T-helper 2 cell treated with Interferon-gamma antibody and Interleukin-4, amounts not matched to agents 100 ng/mL and 5 ng/mL, for 36 hours (primary cell): ENCODE measurements around the gene CROCC. TPM values are rescaled to one million over a fixed set of nuclear protein-coding genes. Genes with fewer than 3 reads are reported as not detected.
"Not testable (repeated sequence)": the region's sequence is repeated elsewhere in the genome, so short reads cannot be mapped to it uniquely, and the experiment has no call there.

ENCODE experiments used
- intact Hi-C: fragments of 100-400 bp; cut with micrococcal nuclease; formaldehyde crosslinking; loops from one replicate; pipeline ENCODE4 v1.15.1; 2023
- total RNA-seq: library from RNA; stranded (reverse); gene quantifications from 2 replicates; pipeline ENCODE4 v1.2.3, GENCODE V29; 2022

CROCC gene
- total RNA-seq, 1 donor from 2014 or later = 25.5 TPM

DNA sequence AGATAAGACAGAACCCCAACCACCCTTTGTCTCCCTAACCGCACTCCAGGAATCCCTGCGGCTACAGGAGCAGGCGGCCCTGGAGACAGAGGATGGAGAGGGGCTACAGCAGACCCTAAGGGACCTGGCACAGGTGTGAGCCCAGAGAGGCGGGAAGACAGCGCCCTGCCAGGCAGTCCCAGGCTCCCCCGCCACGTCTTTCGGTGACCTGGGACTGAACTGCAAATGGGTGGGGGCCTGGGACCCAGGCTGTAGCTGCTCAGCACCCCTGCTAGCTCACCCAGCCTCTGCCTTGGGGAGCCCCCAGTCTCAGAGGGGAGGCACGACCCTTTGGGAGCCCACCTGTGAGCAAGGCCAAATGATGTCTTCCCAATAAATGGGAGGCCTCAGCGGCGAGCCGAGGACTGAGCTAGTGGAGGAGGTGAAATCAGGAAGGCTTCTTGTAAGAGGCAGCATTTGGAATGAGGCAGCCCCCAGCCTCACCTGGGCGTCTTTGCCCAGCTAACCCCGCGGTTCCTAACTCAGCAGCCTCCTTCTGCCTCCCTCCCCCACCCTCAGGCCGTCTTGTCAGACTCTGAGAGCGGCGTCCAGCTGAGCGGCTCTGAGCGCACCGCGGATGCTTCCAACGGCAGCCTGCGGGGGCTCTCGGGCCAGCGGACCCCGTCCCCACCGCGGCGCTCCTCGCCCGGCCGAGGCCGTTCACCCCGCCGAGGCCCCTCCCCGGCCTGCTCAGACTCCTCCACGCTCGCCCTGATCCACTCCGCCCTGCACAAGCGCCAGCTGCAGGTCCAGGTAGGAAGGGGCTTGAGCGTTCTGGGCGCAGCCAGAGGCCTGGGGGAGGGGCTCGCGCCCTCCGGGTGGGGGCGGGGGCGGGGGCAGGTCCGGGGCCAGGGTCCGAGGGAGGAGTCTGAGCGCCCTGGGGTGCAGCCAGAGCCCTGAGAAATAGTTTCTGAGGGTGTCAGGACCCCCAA is 16.9 kb downstream of the CROCC start:
- intact Hi-C loops = no loop called here

DNA sequence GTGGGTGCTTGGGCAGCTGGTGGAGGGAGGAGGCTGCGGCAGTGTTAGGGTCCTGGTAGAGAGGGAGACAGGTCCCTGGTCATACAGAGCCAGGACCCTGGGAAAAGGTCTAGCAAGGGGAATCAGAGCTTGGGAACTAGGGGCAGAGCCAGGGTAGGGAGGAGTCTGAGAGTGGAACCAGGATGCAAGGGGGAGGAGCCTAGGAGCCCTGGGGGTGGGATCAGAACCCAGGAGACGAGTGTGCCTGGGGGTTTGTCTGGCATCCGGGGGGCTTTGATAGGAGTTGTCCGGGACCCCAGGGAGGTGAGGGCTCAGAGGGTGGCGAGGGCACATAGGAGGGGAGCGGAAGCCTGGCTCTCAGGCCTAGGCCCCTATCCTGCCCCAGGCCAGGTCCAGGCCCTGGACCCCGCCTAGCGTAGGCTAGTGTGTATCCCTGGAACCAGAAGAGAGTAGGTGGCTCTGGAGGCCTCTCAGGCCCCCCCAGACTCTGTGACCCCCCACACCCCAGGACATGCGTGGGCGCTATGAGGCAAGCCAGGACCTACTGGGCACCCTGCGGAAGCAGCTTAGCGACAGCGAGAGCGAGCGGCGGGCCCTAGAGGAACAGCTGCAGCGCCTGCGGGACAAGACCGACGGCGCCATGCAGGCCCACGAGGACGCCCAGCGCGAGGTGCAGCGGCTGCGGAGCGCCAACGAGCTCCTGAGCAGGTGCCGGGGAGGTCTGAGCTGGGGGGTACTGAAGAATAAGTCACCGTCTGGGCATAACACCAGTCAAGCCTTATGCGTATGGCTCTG is 17.9 kb downstream of the CROCC start:
- intact Hi-C loops = not testable (repeated sequence)

DNA sequence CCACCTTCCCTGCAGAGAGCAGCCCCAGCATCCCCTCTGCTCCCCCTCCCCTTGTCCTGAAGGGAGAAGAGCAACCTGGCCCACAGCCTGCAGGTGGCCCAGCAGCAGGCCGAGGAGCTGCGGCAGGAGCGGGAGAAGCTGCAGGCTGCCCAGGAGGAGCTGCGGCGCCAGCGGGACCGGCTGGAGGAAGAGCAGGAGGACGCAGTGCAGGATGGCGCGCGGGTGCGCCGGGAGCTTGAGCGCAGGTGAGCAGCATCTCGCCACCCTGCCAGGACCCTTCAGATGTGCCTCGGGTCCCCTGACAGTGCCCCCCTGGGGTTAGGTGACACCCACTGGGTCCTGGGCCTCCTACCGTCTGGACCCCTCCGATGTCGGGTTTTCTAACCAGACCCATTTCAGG is 22.3 kb downstream of the CROCC start:
- intact Hi-C loops = no loop called here

DNA sequence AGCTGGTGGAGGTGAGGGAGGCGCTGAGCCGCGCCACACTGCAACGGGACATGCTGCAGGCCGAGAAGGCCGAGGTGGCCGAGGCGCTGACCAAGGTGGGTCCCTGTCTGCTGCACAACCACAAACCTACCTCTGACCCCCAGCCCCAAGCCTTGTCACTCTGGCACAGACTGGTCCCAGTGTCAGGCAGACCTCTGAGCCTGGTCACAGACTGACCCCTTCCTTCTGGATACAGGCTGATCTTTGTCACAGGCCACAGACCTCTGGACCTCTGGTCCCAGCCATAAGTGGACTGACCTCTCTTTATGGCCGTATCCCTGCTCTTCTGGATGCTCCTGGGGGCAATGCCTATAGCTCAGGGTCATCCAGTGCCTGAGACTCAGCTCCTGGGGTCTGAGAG is 23.8 kb downstream of the CROCC start:
- intact Hi-C loops = not testable (repeated sequence)

DNA sequence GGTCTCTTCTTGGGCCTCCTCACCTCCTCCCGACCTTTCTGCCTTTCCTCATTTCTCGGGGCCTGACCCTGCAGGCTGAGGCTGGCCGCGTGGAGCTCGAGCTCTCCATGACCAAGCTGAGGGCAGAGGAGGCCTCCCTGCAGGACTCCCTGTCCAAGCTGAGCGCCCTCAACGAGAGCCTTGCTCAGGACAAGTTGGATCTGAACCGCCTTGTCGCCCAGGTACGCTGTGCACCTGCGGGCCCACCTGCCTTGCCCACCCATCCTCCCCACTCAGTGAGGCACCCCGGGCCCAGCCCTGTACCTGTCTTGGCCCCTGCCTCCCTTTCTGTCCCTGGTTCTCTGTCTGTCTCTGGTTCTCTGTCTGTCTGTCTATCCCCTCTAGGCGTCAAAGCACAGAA is 24.5 kb downstream of the CROCC start:
- intact Hi-C loops = not testable (repeated sequence)

DNA sequence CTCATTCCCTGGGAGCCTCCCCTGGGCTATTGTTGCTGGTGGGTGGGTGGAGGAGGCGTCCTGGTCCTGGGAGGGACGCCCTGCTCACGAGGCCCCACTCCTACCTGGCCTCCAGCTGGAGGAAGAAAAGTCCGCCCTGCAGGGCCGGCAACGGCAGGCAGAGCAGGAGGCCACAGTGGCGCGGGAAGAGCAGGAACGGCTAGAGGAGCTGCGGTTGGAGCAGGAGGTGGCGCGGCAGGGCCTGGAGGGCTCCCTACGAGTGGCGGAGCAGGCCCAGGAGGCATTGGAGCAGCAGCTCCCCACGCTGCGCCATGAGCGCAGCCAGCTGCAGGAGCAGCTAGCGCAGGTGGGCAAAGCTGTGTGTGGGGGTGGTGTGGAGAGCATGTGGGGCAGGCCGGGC is 24.9 kb downstream of the CROCC start:
- intact Hi-C loops = no loop called here

DNA sequence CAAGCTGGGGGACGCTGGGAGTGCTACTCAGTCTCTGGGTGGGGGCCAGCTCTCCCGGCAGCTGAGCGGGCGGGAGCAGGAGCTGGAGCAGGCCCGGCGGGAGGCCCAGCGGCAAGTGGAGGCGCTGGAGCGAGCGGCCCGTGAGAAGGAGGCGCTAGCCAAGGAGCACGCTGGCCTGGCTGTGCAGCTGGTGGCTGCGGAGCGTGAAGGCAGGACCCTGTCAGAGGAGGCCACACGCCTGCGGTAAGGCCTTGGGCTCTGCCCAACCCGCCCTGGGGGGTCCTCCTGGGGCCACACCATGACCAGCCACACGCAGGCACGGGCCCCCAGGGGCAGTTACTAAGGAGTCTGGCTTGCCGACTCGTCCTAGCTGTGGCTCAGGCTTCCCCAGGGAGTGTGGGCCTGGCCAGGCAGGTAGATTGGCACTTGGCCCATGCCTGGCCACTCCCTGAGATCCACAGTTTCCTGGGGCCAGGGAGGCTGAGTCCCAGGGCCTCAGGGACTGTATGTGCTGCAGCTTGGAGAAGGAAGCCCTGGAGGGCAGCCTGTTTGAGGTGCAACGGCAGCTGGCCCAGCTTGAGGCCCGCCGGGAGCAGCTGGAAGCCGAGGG is 26.7 kb downstream of the CROCC start:
- intact Hi-C loops = not testable (repeated sequence)

DNA sequence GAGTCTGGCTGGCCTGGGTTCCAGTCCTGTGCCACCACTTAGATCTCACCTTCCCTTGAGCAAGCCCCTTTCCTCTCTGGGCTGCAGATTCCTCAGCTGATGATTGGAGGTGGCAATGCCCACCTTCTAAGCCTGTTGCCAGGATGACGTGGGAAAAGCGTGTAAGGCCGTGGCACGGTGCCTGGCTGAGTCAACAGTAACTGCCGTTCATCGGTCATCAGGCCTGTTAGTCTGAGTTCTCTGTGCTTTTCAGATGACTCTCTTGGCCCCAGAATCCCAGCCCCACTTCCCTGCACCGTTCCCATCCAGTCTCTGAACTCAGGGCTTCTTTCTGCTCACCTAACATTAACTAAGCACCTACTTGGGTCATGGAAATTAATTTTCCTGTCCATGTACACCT is 27.3 kb downstream of the CROCC start:
- intact Hi-C loops = not testable (repeated sequence)

DNA sequence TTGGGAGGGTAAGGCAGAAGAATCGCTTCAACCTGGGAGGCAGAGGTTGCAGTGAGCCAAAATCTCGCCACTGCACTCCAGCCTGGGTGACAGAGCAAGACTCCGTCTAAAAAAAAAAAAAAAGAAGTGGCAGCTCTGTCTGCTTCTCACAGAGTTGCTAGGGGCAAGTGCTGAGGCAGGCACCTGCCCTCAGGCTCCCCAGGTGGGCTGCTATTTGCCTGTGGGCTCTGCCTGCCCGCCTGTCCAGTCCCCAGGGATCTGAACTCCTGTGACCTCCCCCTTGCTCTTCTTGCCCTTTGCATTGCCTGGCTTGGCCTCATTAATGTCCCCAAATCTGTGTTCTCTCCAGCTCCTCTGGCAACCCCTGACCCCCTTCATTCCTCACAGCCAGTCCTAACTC is 30.6 kb downstream of the CROCC start:
- intact Hi-C loops = not testable (repeated sequence)

DNA sequence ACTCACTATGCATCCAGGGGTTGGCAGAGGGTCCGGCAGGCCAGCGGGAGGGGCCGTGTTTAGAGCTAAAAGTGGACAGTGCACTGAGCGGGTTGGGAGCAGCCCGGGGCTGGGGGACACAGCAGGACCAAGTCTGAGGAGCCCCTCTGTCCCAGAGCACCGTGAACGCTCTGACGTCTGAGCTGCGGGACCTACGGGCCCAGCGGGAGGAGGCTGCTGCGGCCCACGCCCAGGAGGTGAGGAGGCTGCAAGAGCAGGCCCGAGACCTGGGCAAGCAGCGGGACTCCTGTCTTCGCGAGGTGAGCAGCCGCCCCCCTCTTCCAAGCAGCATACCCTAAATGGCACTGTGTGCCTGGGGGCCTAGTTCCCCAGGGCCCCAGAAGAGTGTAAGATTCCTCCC is 32.8 kb downstream of the CROCC start:
- intact Hi-C loops = no loop called here

DNA sequence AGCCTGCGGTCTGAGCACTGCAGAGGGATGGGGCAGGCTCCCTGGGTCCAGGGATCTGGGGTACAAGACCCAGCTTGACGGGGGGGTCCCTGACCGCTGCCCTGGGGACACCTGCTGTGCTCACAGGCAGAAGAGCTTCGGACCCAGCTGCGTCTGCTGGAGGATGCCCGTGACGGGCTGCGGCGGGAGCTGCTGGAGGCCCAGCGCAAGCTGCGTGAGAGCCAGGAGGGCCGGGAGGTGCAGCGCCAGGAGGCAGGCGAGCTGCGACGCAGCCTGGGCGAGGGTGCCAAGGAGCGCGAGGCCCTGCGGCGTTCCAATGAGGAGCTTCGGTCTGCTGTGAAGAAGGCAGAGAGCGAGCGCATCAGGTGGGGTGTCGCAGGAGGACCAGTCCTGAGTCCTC is 33.5 kb downstream of the CROCC start:
- intact Hi-C loops = no loop called here

DNA sequence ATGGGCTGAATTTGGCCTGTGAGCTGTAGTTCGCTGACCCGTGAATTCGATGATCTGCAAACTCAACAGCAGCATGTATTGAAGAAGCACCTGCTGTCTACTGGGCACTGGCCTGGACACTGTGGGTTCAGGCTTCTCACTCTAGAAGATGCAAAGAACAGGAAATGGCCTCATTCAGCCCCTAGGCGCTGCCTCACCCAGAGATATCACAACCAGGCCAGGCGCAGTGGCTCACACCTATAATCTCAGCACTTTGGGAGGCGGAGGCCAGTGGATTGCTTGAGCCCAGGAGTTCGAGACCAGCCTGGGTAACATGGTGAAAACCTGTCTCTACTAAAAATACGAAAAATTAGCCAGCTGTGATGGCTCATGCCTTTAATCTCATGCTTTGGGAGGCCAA is 35.0 kb downstream of the CROCC start:
- intact Hi-C loops = no loop called here

DNA sequence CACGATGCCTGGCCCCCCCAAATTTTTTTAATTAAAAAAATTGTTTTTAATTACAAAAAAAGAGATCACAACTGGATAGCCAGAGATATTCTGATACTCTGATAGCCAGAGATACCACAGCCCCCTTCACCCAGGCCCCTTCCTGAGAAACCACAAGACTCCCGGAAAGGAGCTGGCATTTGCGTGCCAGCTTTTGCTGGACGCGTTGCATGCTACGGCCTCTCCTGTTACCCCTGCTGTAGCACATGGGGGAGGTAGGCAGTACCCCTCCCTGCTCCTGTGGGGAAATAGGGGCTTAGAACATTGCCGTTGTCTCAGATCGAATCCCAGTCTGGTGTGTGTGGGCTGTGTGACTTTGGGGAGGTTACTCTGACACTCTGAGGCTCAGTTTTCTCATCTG is 36.0 kb downstream of the CROCC start:
- intact Hi-C loops = no loop called here

DNA sequence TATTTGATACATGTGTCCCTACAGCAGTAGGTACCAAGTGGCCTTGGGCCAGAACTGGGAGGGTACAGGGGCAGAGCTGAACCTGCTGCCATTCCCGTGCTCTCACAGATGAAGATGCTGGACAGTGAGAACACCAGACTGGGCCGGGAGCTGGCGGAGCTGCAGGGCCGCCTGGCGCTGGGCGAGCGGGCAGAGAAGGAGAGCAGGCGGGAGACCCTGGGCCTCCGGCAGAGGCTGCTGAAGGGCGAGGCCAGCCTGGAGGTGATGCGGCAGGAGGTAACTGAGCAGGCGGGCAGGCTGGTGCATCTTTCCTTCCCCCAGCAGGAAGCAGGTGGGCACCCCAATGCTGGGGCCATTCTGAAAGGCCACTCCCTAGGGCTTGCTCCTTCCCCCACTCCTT is 36.7 kb downstream of the CROCC start:
- intact Hi-C loops = no loop called here

DNA sequence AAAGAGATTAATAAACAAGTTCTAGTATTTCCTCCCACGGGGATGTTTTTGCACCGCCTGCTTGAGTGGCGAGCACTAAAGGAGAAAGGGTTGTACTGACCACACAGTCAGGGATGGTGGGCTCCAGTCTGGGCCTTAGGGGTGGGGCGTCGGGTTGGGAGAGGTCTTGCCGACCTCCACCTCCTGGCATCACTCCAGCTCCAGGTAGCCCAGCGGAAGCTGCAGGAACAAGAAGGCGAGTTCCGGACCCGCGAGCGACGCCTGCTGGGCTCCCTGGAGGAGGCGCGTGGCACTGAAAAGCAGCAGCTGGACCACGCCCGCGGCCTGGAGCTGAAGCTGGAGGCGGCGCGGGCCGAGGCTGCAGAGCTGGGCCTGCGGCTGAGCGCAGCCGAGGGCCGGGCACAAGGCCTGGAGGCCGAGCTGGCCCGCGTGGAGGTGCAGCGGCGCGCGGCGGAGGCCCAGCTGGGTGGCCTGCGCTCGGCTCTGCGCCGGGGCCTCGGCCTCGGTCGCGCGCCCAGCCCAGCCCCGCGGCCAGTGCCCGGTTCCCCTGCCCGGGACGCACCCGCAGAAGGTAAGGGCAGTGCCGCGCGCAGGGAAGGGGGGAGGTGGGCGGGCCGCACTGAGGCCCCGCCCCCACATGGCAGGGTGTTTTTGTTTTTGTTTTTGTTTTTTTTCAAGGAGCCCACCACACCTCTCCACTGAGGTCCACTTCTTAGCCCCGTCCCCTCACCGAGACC is 39.0 kb downstream of the CROCC start:
- intact Hi-C loops = no loop called here

DNA sequence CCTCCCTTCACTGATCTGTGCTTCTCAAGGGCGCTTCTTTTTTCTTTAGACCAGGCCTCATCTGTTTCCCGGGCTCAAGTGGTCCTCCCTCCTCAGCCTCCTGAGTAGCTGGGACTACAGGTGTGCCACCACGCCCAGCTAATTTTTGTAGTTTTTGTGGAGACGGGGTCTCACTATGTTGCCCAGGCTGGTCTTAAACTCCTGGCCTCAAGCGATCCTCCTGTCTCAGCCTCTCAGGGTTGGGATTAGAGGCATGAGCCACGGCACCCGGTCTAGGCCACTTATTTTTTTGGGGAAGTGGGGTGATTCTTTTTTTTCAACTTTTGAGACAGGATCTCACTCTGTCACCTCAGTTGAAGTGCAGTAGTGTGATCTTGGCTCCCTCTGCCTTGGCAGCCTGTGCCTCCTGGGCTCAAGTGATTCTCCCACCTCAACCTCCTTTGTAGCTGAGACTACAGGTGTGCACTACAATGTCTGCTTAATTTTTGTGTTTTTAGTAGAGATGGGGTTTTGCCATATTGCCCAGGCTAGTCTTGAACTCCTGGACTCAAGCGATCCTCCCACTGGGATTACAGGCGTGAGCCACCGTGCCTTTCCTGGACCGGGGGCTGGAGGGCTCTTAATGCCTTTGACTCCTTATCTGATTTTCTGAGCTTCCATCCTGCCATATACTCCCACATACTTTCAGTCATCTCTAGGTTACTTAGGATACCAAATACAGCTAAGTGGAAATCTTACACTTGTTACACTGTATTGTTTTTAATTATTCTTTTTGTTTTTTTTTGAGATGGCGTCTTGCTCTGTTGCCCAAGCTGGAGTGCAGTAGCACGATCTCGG is 39.8 kb downstream of the CROCC start:
- intact Hi-C loops = no loop called here

DNA sequence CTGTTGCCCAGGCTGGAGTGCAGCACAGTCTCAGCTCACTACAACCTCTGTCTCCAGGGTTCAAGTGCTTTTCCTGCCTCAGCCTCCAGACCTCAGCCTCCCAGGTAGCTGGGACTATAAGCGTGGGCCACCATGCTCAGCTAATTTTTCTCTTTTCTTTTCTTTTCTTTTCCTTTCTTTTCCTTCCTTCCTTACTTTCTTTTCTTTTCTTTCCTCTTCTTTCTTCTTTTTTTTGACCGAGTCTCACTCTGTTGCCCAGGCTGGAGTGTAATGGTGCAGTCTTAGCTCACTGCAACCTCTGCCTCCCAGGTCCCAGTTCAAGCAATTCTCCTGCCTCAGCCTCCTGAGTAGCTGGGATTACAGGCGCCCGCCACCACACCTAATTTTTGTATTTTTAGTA is 42.4 kb downstream of the CROCC start:
- intact Hi-C loops = not testable (repeated sequence)

DNA sequence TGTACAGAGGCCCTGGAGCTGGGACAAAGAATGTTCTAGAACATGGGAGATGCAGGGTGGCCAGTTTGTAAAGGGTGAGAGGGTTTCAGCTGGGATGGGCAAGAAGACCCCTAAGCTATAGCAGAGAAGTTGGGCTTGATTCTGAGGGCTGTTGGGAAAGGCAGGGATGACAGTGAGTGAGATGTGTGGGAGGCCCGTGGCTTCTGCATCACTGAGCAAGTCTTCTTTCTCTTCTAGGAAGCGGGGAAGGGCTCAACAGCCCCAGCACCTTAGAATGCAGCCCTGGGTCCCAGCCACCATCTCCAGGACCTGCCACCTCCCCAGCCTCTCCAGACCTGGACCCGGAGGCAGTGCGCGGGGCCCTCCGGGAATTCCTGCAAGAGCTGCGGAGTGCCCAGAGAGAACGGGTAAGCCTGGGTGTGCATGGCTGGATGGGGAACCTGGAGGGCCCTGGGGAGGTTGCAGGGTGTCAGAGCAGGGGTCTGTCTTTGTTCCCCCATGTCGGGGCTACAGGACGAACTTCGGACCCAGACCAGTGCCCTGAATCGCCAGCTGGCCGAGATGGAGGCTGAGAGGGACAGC is 43.8 kb downstream of the CROCC start:
- intact Hi-C loops = no loop called here

DNA sequence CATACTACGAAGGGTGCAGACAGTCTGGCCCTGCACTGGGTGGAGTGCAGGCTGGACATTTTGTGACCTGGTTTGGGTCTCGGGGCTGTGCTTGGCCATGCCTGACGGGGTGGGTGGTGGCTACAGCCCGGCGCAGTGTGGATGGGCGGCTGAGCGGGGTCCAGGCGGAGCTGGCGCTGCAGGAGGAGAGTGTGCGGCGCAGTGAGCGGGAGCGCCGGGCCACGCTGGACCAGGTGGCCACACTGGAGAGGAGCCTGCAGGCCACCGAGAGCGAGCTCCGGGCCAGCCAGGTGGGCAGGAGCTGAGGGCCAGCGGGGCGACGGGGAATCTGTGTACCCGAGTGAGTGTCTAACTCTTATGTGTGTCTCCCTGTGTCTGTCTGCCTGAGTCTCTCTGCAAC is 44.6 kb downstream of the CROCC start:
- intact Hi-C loops = no loop called here

DNA sequence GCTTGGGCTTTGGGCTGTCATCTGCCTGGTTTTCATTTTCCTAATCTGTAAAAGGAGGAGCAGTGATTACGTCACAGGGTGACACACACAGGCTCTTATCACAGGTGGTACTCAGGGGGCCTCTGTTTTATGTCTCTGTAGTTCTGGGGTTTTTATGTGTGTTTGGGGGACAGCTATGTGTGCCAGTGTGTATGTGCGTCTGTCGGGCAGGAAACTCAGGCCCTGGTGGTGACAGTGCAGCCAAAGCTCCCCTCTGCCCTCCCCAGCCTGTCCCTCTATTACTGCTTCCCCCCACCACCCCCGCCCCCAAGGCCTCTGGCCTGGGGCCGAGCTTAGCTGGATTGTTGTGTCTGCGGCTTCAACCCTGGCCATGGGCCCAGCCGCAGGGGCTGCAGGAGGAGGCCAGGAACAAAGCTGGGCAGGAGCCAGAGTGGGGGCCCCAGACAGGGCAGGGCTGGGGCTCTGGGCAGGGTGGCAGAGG is 45.4 kb downstream of the CROCC start:
- intact Hi-C loops = no loop called here
